ENCODE measurements around the gene PGS1.
"Not testable (repeated sequence)": the region's sequence is repeated elsewhere in the genome, so short reads cannot be mapped to it uniquely, and the experiment has no call there.

Gene PGS1

GRCh38 chr17:78448356-78448993 is 70.0 kb downstream of the PGS1 start:
- DNase-seq (ENCODE audit: low spot score) = no peak

- no peak for DNase-seq (ENCODE audit: low spot score)
These were observed 71.6 kb downstream of the PGS1 start for GRCh38 chr17:78449983-78450595.

GRCh38 chr17:78450696-78451345 is 72.4 kb downstream of the PGS1 start:
- no peak for DNase-seq (ENCODE audit: low spot score)

- DNase-seq (ENCODE audit: low spot score) = no peak
These were observed 73.3 kb downstream of the PGS1 start for GRCh38 chr17:78451753-78452152.

- DNase-seq (ENCODE audit: low spot score) = no peak
These were observed 75.9 kb downstream of the PGS1 start for GRCh38 chr17:78454346-78454745.

GRCh38 chr17:78458091-78458490 is 79.6 kb downstream of the PGS1 start:
- no peak for DNase-seq (ENCODE audit: low spot score)

- no peak for DNase-seq (ENCODE audit: low spot score)
These were observed 80.4 kb downstream of the PGS1 start for GRCh38 chr17:78458736-78459335.

GRCh38 chr17:78459696-78460095 is 81.2 kb downstream of the PGS1 start:
- DNase-seq (ENCODE audit: low spot score) = no peak

- no peak for DNase-seq (ENCODE audit: low spot score)
These were observed 81.8 kb downstream of the PGS1 start for GRCh38 chr17:78460176-78460675.

- DNase-seq (ENCODE audit: low spot score) = no peak
These were observed 82.7 kb downstream of the PGS1 start for GRCh38 chr17:78460951-78461798.

GRCh38 chr17:78461799-78462053 is 83.3 kb downstream of the PGS1 start:
- no peak for DNase-seq (ENCODE audit: low spot score)

GRCh38 chr17:78462148-78462547 is 83.7 kb downstream of the PGS1 start:
- DNase-seq (ENCODE audit: low spot score) = no peak

GRCh38 chr17:78466109-78466785 is 87.8 kb downstream of the PGS1 start:
- not testable (repeated sequence) for DNase-seq (ENCODE audit: low spot score)

GRCh38 chr17:78466786-78467715 is 88.6 kb downstream of the PGS1 start:
- DNase-seq (ENCODE audit: low spot score) = no peak

- DNase-seq (ENCODE audit: low spot score) = no peak
These were observed 89.9 kb downstream of the PGS1 start for GRCh38 chr17:78468366-78468765.

- DNase-seq (ENCODE audit: low spot score) = no peak
These were observed 91.0 kb downstream of the PGS1 start for GRCh38 chr17:78469443-78469842.

- no peak for DNase-seq (ENCODE audit: low spot score)
These were observed 93.2 kb downstream of the PGS1 start for GRCh38 chr17:78471635-78472034.

- DNase-seq (ENCODE audit: low spot score) = no peak
These were observed 93.8 kb downstream of the PGS1 start for GRCh38 chr17:78472035-78472905.

GRCh38 chr17:78473951-78474613 is 95.6 kb downstream of the PGS1 start:
- no peak for DNase-seq (ENCODE audit: low spot score)
